Spleen (tissue), 7 donors: ENCODE data around the gene C19orf12.
A peak's percentile ranks its signal among the peaks of the same experiment; 100 is the strongest.

ENCODE experiments used
- POLR2A ChIP-seq, 3 donors: fragments of 450-650 bp; IDR thresholded peaks; one replicate each; pipeline ENCODE4 v1.5.1; 2017; ENCODE audit warnings: antibody characterized with exemption in 3 of 3, mild to moderate bottlenecking in 1 of 3
- POLR2AphosphoS5 ChIP-seq, 3 donors: sonication (generic); formaldehyde crosslinking; IDR thresholded peaks; one replicate each; pipeline ENCODE4 v1.5.1; 2017; ENCODE audit warnings: antibody characterized with exemption in 3 of 3
- TF ChIP-seq, protein P1 (sequence below), 11 experiments: fragments of 200-600 bp in 7 of 11; fragments of 450-650 bp in 4 of 11; sonication (generic) in 4 of 11; IDR thresholded peaks in 8 of 11; conservative IDR thresholded peaks in 3 of 11; 1 replicate in 7 of 11; 2 replicates in 4 of 11; pipeline versions ENCODE4 v1.4.0 to v1.8.0; 2016 to 2021; ENCODE audit warnings: antibody characterized with exemption in 11 of 11, inconsistent platforms in 4 of 11, mild to moderate bottlenecking in 1 of 11
- donor health status: DM: no; HTN: no; CAD: no; lungs with moderate emphysema.
- donor health status: DM: no; HTN: no; CAD: no.
- donor health status: DM: no; HTN: no; CAD: no.

DNA sequence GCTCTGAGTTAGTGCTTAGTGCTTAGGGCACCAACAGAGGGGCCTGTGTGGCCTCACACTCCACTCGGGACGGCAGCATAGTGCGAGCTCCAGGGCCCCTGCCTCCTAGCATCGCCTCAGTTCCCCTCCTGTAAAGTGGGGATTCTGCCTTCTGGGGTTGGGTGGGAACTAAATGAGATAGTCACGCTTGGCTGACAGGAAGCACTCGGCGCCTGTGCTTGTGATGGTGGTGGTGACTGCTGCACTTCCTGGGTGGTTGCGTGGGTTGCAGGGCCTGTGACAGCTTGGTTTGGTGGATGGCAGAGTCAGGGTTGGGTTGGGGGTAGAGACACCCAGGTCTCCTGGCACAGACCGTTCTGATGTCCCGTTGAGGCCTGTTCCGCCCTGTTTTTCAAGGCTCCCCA lies 42.1 kb downstream of the C19orf12 start:
- TF ChIP-seq, protein P1, sequence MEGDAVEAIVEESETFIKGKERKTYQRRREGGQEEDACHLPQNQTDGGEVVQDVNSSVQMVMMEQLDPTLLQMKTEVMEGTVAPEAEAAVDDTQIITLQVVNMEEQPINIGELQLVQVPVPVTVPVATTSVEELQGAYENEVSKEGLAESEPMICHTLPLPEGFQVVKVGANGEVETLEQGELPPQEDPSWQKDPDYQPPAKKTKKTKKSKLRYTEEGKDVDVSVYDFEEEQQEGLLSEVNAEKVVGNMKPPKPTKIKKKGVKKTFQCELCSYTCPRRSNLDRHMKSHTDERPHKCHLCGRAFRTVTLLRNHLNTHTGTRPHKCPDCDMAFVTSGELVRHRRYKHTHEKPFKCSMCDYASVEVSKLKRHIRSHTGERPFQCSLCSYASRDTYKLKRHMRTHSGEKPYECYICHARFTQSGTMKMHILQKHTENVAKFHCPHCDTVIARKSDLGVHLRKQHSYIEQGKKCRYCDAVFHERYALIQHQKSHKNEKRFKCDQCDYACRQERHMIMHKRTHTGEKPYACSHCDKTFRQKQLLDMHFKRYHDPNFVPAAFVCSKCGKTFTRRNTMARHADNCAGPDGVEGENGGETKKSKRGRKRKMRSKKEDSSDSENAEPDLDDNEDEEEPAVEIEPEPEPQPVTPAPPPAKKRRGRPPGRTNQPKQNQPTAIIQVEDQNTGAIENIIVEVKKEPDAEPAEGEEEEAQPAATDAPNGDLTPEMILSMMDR (IDR thresholded peaks at IDR 0.05 in 8 of 11, conservative IDR thresholded peaks at IDR 0.05 in 3 of 11) = peak in 1 of 11 experiments; percentile 2
- TF ChIP-seq POLR2A (IDR thresholded peaks at IDR 0.05) (no peak), POLR2AphosphoS5 (IDR thresholded peaks at IDR 0.05) (peak; percentile 77 to 87 (median 82))
